ENCODE results near the gene PHC2. TPM values are rescaled to one million over a fixed set of nuclear protein-coding genes. Genes with fewer than 3 reads are reported as not detected.

Gene PHC2
- total RNA-seq, 1 donor from 2014 or later = 91.5 TPM

DNA sequence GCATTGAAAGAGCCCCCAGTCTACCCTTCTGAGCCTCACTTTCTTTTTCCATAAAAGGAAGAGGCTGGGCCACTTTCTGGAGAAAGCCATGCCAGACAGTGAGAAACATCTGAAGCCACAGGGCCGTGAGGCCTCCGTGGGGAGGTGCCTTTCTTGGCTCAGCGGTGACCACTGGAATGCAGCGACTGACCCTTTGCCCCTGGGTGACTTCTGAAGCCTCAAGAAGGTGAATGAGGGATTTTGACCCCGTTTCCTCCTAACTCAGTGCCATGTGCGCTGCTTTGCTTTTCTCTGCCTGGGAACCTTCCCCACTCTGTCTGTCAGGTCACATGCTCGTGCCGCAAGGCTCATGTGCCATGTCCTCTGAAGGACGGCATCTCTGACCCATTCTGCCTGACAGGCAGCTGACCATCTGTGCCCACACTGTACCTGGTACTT lies 65.3 kb downstream of the PHC2 start:
- DNase-seq (ENCODE audit: low spot score) = no peak
- peak overlapping the region; percentile 93 for H3K27ac Mint-ChIP-seq (ENCODE audit: unreplicated experiment)
- H3K4me1 Mint-ChIP-seq (ENCODE audit: low read depth) = peaks cover 71% of the 10 kb centered on the region
- no peak overlapping the region for H3K4me3 Mint-ChIP-seq (ENCODE audit: unreplicated experiment)
- no peaks in the 10 kb centered on the region for H3K36me3 Mint-ChIP-seq (ENCODE audit: low read depth)
- H3K27me3 Mint-ChIP-seq (ENCODE audit: low read depth) = no peaks in the 10 kb centered on the region
- TF ChIP-seq, protein P1, sequence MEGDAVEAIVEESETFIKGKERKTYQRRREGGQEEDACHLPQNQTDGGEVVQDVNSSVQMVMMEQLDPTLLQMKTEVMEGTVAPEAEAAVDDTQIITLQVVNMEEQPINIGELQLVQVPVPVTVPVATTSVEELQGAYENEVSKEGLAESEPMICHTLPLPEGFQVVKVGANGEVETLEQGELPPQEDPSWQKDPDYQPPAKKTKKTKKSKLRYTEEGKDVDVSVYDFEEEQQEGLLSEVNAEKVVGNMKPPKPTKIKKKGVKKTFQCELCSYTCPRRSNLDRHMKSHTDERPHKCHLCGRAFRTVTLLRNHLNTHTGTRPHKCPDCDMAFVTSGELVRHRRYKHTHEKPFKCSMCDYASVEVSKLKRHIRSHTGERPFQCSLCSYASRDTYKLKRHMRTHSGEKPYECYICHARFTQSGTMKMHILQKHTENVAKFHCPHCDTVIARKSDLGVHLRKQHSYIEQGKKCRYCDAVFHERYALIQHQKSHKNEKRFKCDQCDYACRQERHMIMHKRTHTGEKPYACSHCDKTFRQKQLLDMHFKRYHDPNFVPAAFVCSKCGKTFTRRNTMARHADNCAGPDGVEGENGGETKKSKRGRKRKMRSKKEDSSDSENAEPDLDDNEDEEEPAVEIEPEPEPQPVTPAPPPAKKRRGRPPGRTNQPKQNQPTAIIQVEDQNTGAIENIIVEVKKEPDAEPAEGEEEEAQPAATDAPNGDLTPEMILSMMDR (IDR thresholded peaks at IDR 0.05) = no peak
- H3K9me3 Mint-ChIP-seq (ENCODE audit: low read depth) = no peaks in the 10 kb centered on the region

DNA sequence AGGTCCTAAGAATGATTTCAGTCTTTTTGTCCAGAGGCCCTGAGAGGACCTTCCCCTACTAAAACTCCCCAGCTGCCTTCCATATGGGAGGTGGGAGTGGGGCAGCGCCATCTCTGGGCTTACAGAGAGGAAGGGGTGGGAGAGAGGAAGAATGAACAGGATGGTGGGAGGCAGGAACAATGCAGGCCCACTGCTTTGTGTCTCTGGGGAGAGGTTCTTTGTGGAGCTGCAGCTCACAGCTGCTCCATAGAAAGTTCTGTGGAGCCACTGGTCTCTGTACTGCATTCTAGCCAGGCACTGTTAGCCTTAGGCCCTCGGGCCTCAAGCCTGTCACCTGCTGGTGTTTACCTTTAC lies 66.4 kb downstream of the PHC2 start:
- no peak for DNase-seq (ENCODE audit: low spot score)
- no peaks in the 10 kb centered on the region for H3K9me3 Mint-ChIP-seq (ENCODE audit: low read depth)
- peaks cover 71% of the 10 kb centered on the region for H3K4me1 Mint-ChIP-seq (ENCODE audit: low read depth)
- peak overlapping the region; percentile 93 for H3K27ac Mint-ChIP-seq (ENCODE audit: unreplicated experiment)
- no peaks in the 10 kb centered on the region for H3K27me3 Mint-ChIP-seq (ENCODE audit: low read depth)
- TF ChIP-seq, protein P1 (IDR thresholded peaks at IDR 0.05) = no peak
- H3K36me3 Mint-ChIP-seq (ENCODE audit: low read depth) = no peaks in the 10 kb centered on the region
- no peak overlapping the region for H3K4me3 Mint-ChIP-seq (ENCODE audit: unreplicated experiment)

DNA sequence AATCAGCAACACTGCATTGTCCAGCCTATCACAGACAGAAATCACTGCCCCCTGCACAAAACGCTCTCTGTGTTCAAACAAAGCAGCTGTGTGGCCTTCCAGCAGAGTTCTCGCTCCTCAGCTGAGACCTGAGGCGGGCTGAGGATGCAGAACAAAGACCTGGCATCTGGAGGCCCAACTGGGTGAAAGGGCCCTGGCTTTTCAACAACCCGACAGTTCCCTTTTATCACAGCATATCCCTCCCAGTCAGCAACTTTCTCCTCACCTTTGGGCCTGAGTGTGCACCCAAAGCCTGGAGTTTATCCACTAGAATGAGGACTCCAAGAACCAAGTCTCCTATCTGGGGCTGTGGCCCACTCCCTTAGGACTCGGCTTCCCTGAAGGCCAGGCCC lies 67.4 kb downstream of the PHC2 start:
- peak overlapping the region; percentile 93 for H3K27ac Mint-ChIP-seq (ENCODE audit: unreplicated experiment)
- H3K36me3 Mint-ChIP-seq (ENCODE audit: low read depth) = no peaks in the 10 kb centered on the region
- H3K4me1 Mint-ChIP-seq (ENCODE audit: low read depth) = peaks cover 71% of the 10 kb centered on the region
- peak overlapping the region; percentile 38 for H3K4me3 Mint-ChIP-seq (ENCODE audit: unreplicated experiment)
- no peak for DNase-seq (ENCODE audit: low spot score)
- TF ChIP-seq, protein P1 (IDR thresholded peaks at IDR 0.05) = no peak
- no peaks in the 10 kb centered on the region for H3K27me3 Mint-ChIP-seq (ENCODE audit: low read depth)
- H3K9me3 Mint-ChIP-seq (ENCODE audit: low read depth) = no peaks in the 10 kb centered on the region

DNA sequence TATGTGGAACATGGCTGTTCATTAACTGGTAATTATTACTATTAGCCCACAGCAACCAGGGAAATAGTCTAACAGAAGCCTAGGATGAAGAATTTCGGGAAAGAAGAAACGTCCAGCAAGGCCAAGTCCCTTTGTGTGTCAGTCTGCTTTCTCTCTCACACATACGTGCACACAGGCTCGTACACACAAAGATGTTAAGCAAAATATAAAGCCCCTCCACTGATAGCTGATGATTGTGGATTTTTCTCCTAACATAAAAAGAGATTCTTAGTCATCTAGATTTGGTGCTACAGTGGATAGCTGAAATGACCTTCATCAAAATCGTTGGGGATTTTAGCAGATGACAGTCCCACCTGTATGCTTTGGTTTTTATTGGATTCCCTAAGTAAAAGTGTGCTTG lies 67.9 kb downstream of the PHC2 start:
- H3K4me1 Mint-ChIP-seq (ENCODE audit: low read depth) = peaks cover 71% of the 10 kb centered on the region
- H3K27ac Mint-ChIP-seq (ENCODE audit: unreplicated experiment) = peak overlapping the region; percentile 93

DNA sequence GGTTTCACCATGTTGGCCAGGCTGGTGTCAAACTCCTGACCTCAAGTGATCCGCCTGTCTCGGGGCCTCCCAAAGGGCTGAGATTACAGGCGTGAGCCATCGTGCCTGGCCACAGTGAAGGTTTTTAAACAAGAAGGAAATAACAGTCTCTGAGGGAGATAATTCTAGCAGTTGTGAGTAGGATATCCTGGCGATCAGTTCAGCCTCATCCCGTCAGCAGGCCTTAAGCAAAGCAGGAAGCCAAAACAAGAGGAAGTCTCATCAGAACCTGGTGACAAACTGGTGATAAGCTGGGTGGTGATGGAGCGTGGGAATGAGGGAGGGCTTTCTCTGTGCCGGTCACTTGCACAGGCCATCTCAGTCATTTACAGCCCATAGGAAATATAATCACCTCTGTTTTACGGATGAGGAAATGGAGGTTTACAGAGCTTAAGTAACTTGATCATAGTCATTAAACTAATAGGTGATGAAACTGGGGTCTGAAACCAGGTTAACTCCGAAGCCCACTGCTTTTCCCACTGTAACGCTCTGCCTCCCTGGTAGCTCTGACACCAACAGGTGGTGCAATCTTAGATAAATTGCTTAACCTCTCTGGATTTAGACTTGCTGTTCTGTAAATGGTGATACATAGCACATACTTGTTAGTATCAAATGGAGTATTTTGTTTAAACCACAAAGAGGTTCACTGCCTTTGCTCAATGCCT lies 69.2 kb downstream of the PHC2 start:
- no peak for DNase-seq (ENCODE audit: low spot score)
- Mint-ChIP-seq H3K36me3 (ENCODE audit: low read depth) (peaks cover 3% of the 10 kb centered on the region), H3K4me1 (ENCODE audit: low read depth) (peaks cover 59% of the 10 kb centered on the region), H3K4me3 (ENCODE audit: unreplicated experiment) (no peak overlapping the region), H3K27me3 (ENCODE audit: low read depth) (no peaks in the 10 kb centered on the region), H3K27ac (ENCODE audit: unreplicated experiment) (peak overlapping the region; percentile 64), H3K9me3 (ENCODE audit: low read depth) (no peaks in the 10 kb centered on the region)
- TF ChIP-seq, protein P1 (IDR thresholded peaks at IDR 0.05) = no peak

More for the DNA sequence above, 67.9 kb downstream of the PHC2 start:
- Mint-ChIP-seq H3K36me3 (ENCODE audit: low read depth) (no peaks in the 10 kb centered on the region), H3K27me3 (ENCODE audit: low read depth) (no peaks in the 10 kb centered on the region), H3K4me3 (ENCODE audit: unreplicated experiment) (no peak overlapping the region), H3K9me3 (ENCODE audit: low read depth) (no peaks in the 10 kb centered on the region)
- TF ChIP-seq, protein P1 (IDR thresholded peaks at IDR 0.05) = no peak
- DNase-seq (ENCODE audit: low spot score) = no peak

Data from chondrocyte (in vitro differentiated cells).